HepG2 (cell line): ENCODE results near the gene ZMIZ1. TPM values are rescaled to one million over a fixed set of nuclear protein-coding genes. Genes with fewer than 3 reads are reported as not detected.

Experiments
- CCDC6 ChIP-seq: sonication (generic); formaldehyde crosslinking; IDR thresholded peaks from 2 replicates; pipeline ENCODE4 v1.8.1; 2022; ENCODE audit warnings: mild to moderate bottlenecking, missing genetic modification reagents, moderate library complexity
- ELF1 ChIP-seq: sonication (generic); formaldehyde crosslinking; IDR thresholded peaks from 2 replicates; pipeline ENCODE4 v1.4.0; 2020; ENCODE audit warnings: missing genetic modification reagents
- HMGA1 ChIP-seq: sonication (generic); formaldehyde crosslinking; conservative IDR thresholded peaks from 2 replicates; pipeline ENCODE4 v1.4.0; 2020; ENCODE audit warnings: missing genetic modification reagents
- HNF4A ChIP-seq: sonication (generic); formaldehyde crosslinking; IDR thresholded peaks from 2 replicates; pipeline ENCODE4 v1.4.0; 2020; ENCODE audit warnings: missing genetic modification reagents
- HNRNPLL ChIP-seq: fragments of 200-400 bp; formaldehyde crosslinking; IDR thresholded peaks from 2 replicates; pipeline ENCODE4 v1.6.1; 2017; ENCODE audit warnings: mild to moderate bottlenecking, low read depth, low read length; ENCODE audit not compliant: poor library complexity, severe bottlenecking
- ONECUT2 ChIP-seq: sonication (generic); formaldehyde crosslinking; IDR thresholded peaks from 2 replicates; pipeline ENCODE4 v1.4.0; 2020; ENCODE audit warnings: missing genetic modification reagents
- RARA ChIP-seq: IDR thresholded peaks from 2 replicates; pipeline ENCODE4 v1.6.1; 2016; ENCODE audit warnings: missing genetic modification reagents, missing compliant biosample characterization
- SMAD1 ChIP-seq: sonication (generic); formaldehyde crosslinking; IDR thresholded peaks from 2 replicates; pipeline ENCODE4 v1.4.0; 2020; ENCODE audit warnings: missing genetic modification reagents, low read depth, mild to moderate bottlenecking, borderline replicate concordance
- SPEN ChIP-seq: sonication (generic); formaldehyde crosslinking; IDR thresholded peaks from 2 replicates; pipeline ENCODE4 v1.5.1; 2020; ENCODE audit warnings: low read depth, mild to moderate bottlenecking, missing genetic modification reagents
- STAG1 ChIP-seq: sonication (generic); formaldehyde crosslinking; IDR thresholded peaks from 2 replicates; pipeline ENCODE4 v1.4.0; 2020; ENCODE audit warnings: missing genetic modification reagents
- TFDP1 ChIP-seq: IDR thresholded peaks from 2 replicates; pipeline ENCODE4 v1.6.1; 2016; ENCODE audit warnings: missing compliant biosample characterization, missing genetic modification reagents, borderline replicate concordance
- ZBTB44 ChIP-seq: sonication (generic); formaldehyde crosslinking; IDR thresholded peaks from 2 replicates; pipeline ENCODE4 v1.4.0; 2020; ENCODE audit warnings: missing genetic modification reagents
- ZNF205 ChIP-seq: IDR thresholded peaks from 2 replicates; pipeline ENCODE4 v1.6.1; 2018; ENCODE audit warnings: missing biosample characterization, missing genetic modification reagents
- ZNF30 ChIP-seq: sonication (generic); formaldehyde crosslinking; IDR thresholded peaks from 2 replicates; pipeline ENCODE4 v1.5.0; 2020; ENCODE audit warnings: mild to moderate bottlenecking, missing genetic modification reagents
- ZNF556 ChIP-seq: sonication (generic); formaldehyde crosslinking; IDR thresholded peaks from 2 replicates; pipeline ENCODE4 v1.4.0; 2020; ENCODE audit warnings: mild to moderate bottlenecking, missing genetic modification reagents, borderline replicate concordance
- ZNF563 ChIP-seq: sonication (generic); formaldehyde crosslinking; IDR thresholded peaks from 2 replicates; pipeline ENCODE4 v1.8.0; 2022; ENCODE audit warnings: mild to moderate bottlenecking, moderate library complexity, missing genetic modification reagents
- ZNF572 ChIP-seq: sonication (generic); formaldehyde crosslinking; IDR thresholded peaks from 2 replicates; pipeline ENCODE4 v1.5.1; 2020; ENCODE audit warnings: mild to moderate bottlenecking, missing genetic modification reagents
- ZNF616 ChIP-seq: sonication (generic); formaldehyde crosslinking; IDR thresholded peaks from 2 replicates; pipeline ENCODE4 v1.5.0; 2020; ENCODE audit warnings: low read depth, mild to moderate bottlenecking, missing genetic modification reagents
- ZNF629 ChIP-seq: sonication (generic); formaldehyde crosslinking; conservative IDR thresholded peaks from 2 replicates; pipeline ENCODE4 v1.5.0; 2020; ENCODE audit warnings: missing genetic modification reagents
- polyA plus RNA-seq, 8 experiments: library from polyadenylated mRNA; depleted of rRNA in 3 of 8; stranded (reverse) in 7 of 8; unstranded in 1 of 8; fragments of >200 nt; fragmentation: Illumina TruSeq in 4 of 8; extraction: Trizol in 4 of 8; gene quantifications; 2 replicates each; pipeline versions ENCODE4 v1.2.1 to v1.2.3, GENCODE V29; 2011 to 2016; ENCODE audit warnings: low read depth in 4 of 8, missing spikeins in 1 of 8, mixed read lengths in 1 of 8; ENCODE audit not compliant: insufficient read depth in 1 of 8
- total RNA-seq, 5 experiments: library from RNA; depleted of rRNA; stranded (reverse); fragments of >200 nt; fragmentation: Illumina TruSeq; extraction: Trizol; gene quantifications; 2 replicates each; pipeline ENCODE4 v1.2.3, GENCODE V29; 2016; ENCODE audit warnings: low read depth in 1 of 5
- TF ChIP-seq, protein P1 (sequence below): sonication (generic); formaldehyde crosslinking; IDR thresholded peaks from 2 replicates; pipeline ENCODE4 v1.5.1; 2020; ENCODE audit warnings: missing genetic modification reagents, mild to moderate bottlenecking, borderline replicate concordance
- TF ChIP-seq, protein P2 (sequence below): sonication (generic); formaldehyde crosslinking; IDR thresholded peaks from 2 replicates; pipeline ENCODE4 v1.4.0; 2020; ENCODE audit warnings: missing genetic modification reagents
- TF ChIP-seq, protein P3 (sequence below): sonication (generic); formaldehyde crosslinking; conservative IDR thresholded peaks from 2 replicates; pipeline ENCODE4 v1.5.0; 2020; ENCODE audit warnings: missing genetic modification reagents

Gene ZMIZ1
- total and polyA plus RNA-seq, 2 of the 13 experiments (the other 11 are each of a cell fraction or from before 2014, with no cell fraction given), result 5.3 to 10.2 TPM

GRCh38 chr10:79188154-79188965 is 119.6 kb downstream of the ZMIZ1 start (continued):
- TF ChIP-seq TFDP1, result peak; percentile 90; the same call in 1 of the 2 replicates
- TF ChIP-seq, protein P1, sequence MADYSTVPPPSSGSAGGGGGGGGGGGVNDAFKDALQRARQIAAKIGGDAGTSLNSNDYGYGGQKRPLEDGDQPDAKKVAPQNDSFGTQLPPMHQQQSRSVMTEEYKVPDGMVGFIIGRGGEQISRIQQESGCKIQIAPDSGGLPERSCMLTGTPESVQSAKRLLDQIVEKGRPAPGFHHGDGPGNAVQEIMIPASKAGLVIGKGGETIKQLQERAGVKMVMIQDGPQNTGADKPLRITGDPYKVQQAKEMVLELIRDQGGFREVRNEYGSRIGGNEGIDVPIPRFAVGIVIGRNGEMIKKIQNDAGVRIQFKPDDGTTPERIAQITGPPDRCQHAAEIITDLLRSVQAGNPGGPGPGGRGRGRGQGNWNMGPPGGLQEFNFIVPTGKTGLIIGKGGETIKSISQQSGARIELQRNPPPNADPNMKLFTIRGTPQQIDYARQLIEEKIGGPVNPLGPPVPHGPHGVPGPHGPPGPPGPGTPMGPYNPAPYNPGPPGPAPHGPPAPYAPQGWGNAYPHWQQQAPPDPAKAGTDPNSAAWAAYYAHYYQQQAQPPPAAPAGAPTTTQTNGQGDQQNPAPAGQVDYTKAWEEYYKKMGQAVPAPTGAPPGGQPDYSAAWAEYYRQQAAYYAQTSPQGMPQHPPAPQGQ, result no peak
- TF ChIP-seq HNF4A (CRISPR knock-in tag), result peak; percentile 89
- no peak for TF ChIP-seq HMGA1 (CRISPR knock-in tag)
- TF ChIP-seq, protein P2, sequence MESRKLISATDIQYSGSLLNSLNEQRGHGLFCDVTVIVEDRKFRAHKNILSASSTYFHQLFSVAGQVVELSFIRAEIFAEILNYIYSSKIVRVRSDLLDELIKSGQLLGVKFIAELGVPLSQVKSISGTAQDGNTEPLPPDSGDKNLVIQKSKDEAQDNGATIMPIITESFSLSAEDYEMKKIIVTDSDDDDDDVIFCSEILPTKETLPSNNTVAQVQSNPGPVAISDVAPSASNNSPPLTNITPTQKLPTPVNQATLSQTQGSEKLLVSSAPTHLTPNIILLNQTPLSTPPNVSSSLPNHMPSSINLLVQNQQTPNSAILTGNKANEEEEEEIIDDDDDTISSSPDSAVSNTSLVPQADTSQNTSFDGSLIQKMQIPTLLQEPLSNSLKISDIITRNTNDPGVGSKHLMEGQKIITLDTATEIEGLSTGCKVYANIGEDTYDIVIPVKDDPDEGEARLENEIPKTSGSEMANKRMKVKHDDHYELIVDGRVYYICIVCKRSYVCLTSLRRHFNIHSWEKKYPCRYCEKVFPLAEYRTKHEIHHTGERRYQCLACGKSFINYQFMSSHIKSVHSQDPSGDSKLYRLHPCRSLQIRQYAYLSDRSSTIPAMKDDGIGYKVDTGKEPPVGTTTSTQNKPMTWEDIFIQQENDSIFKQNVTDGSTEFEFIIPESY (CRISPR knock-in tag), result peak; percentile 75; the same call in 1 of the 2 replicates
- no peak for TF ChIP-seq CCDC6 (CRISPR knock-in tag)
- TF ChIP-seq STAG1 (CRISPR knock-in tag), result peak; percentile 39
- TF ChIP-seq ZNF616, result no peak
- no peak for TF ChIP-seq ZNF629 (CRISPR knock-in tag)
- no peak for TF ChIP-seq ZNF30 (CRISPR knock-in tag)
- peak; percentile 72 for TF ChIP-seq SPEN (CRISPR knock-in tag)
- TF ChIP-seq SMAD1 (CRISPR knock-in tag), result no peak
- no peak for TF ChIP-seq ZNF563
- no peak for TF ChIP-seq ZNF572 (CRISPR knock-in tag)
- TF ChIP-seq, protein P3, sequence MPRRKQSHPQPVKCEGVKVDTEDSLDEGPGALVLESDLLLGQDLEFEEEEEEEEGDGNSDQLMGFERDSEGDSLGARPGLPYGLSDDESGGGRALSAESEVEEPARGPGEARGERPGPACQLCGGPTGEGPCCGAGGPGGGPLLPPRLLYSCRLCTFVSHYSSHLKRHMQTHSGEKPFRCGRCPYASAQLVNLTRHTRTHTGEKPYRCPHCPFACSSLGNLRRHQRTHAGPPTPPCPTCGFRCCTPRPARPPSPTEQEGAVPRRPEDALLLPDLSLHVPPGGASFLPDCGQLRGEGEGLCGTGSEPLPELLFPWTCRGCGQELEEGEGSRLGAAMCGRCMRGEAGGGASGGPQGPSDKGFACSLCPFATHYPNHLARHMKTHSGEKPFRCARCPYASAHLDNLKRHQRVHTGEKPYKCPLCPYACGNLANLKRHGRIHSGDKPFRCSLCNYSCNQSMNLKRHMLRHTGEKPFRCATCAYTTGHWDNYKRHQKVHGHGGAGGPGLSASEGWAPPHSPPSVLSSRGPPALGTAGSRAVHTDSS, result no peak
- TF ChIP-seq RARA (CRISPR knock-in tag), result peak; percentile 82
- TF ChIP-seq ZNF205 (CRISPR knock-in tag), result peak; percentile 47; the same call in 1 of the 2 replicates
- TF ChIP-seq ONECUT2 (CRISPR knock-in tag), result no peak
- TF ChIP-seq ELF1 (CRISPR knock-in tag), result peak; percentile 85
- no peak for TF ChIP-seq ZNF556 (CRISPR knock-in tag)
- TF ChIP-seq HNRNPLL, result no peak
- TF ChIP-seq ZBTB44 (CRISPR knock-in tag), result no peak
